ENCODE results near the gene GBE1. TPM values are rescaled to one million over a fixed set of nuclear protein-coding genes. Genes with fewer than 3 reads are reported as not detected.

GBE1 gene
- total and polyA plus RNA-seq, 9 of the 15 experiments (the other 6 are each of a cell fraction or from before 2014, with no cell fraction given), result 7.9 to 25.6 (median 13.1) TPM

DNA sequence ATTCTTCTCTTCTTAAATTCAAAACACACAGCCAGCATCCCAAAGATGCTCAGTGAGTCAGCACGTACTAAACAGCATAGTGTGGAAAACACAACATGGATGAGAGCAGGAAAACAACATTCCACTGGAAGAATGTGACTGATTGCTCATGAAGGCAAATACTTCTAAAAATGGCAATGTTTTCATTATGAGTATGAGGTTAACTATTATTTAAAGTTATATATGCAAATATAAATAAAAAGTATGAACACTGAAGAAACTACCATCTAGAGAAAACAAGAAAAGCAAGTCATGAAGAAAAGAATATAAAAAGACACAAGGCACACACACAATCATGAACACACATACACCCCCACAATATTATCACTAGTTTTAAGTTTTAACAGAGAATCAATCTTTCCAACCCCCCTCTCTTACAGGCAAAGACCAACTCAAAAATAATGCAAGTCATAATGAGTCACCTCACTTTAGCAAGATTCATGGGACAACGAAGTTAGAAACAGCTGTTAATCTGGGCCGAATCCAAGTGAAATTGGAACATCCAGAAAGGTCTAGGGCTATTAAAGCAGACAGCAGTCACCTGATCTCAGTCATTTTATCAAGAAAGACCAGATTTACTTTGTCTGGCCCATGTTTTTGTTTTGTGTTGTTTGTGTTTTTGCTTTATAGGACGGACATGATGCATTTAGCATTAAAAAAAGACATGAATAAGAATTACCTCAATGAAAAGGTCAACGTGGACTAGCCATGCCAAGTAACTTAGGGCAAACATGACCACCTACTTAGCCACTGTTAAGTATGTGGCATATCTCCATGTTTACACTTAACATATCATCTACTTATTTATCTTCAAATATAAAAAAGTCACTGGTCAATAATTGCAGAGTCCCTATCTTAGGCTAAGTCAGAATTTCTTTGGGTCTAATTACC, 18.1 kb downstream of the GBE1 start (continued):
- TF ChIP-seq RFX5 (IDR thresholded peaks at IDR 0.05; ENCODE audit: low read depth, low read length) (no peak), SIN3B (IDR thresholded peaks at IDR 0.05; ENCODE audit: low read depth) (no peak), NR4A1 (CRISPR knock-in tag; IDR thresholded peaks at IDR 0.05) (no peak), NR4A1 (tag; IDR thresholded peaks at IDR 0.05) (no peak), SREBF2 (CRISPR knock-in tag; IDR thresholded peaks at IDR 0.05) (no peak), MBD2 (IDR thresholded peaks at IDR 0.05; ENCODE audit: borderline replicate concordance, low read depth) (no peak), TAF15 (IDR thresholded peaks at IDR 0.05; ENCODE audit: low read depth, low read length) (no peak), WHSC1 (IDR thresholded peaks at IDR 0.05; ENCODE audit: low read length) (no peak), POLR3A (IDR thresholded peaks at IDR 0.05; ENCODE audit: borderline replicate concordance, extremely low read depth, insufficient read depth, insufficient read length) (no peak), ZNF146 (CRISPR knock-in tag; IDR thresholded peaks at IDR 0.05; ENCODE audit: unreplicated experiment) (no peak), TCF3 (CRISPR knock-in tag; IDR thresholded peaks at IDR 0.05) (peak; percentile 61)
- TF ChIP-seq, protein P1, sequence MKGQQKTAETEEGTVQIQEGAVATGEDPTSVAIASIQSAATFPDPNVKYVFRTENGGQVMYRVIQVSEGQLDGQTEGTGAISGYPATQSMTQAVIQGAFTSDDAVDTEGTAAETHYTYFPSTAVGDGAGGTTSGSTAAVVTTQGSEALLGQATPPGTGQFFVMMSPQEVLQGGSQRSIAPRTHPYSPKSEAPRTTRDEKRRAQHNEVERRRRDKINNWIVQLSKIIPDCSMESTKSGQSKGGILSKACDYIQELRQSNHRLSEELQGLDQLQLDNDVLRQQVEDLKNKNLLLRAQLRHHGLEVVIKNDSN (CRISPR knock-in tag; IDR thresholded peaks at IDR 0.05), result no peak
- TF ChIP-seq, protein P2, sequence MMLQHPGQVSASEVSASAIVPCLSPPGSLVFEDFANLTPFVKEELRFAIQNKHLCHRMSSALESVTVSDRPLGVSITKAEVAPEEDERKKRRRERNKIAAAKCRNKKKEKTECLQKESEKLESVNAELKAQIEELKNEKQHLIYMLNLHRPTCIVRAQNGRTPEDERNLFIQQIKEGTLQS (IDR thresholded peaks at IDR 0.05), result peak; percentile 93
- TF ChIP-seq, protein P2 (CRISPR knock-in tag; conservative IDR thresholded peaks at IDR 0.05), result 0 out of 2 replicates have a peak, but pooled peaks have one; percentile 65
- TF ChIP-seq, protein P3, sequence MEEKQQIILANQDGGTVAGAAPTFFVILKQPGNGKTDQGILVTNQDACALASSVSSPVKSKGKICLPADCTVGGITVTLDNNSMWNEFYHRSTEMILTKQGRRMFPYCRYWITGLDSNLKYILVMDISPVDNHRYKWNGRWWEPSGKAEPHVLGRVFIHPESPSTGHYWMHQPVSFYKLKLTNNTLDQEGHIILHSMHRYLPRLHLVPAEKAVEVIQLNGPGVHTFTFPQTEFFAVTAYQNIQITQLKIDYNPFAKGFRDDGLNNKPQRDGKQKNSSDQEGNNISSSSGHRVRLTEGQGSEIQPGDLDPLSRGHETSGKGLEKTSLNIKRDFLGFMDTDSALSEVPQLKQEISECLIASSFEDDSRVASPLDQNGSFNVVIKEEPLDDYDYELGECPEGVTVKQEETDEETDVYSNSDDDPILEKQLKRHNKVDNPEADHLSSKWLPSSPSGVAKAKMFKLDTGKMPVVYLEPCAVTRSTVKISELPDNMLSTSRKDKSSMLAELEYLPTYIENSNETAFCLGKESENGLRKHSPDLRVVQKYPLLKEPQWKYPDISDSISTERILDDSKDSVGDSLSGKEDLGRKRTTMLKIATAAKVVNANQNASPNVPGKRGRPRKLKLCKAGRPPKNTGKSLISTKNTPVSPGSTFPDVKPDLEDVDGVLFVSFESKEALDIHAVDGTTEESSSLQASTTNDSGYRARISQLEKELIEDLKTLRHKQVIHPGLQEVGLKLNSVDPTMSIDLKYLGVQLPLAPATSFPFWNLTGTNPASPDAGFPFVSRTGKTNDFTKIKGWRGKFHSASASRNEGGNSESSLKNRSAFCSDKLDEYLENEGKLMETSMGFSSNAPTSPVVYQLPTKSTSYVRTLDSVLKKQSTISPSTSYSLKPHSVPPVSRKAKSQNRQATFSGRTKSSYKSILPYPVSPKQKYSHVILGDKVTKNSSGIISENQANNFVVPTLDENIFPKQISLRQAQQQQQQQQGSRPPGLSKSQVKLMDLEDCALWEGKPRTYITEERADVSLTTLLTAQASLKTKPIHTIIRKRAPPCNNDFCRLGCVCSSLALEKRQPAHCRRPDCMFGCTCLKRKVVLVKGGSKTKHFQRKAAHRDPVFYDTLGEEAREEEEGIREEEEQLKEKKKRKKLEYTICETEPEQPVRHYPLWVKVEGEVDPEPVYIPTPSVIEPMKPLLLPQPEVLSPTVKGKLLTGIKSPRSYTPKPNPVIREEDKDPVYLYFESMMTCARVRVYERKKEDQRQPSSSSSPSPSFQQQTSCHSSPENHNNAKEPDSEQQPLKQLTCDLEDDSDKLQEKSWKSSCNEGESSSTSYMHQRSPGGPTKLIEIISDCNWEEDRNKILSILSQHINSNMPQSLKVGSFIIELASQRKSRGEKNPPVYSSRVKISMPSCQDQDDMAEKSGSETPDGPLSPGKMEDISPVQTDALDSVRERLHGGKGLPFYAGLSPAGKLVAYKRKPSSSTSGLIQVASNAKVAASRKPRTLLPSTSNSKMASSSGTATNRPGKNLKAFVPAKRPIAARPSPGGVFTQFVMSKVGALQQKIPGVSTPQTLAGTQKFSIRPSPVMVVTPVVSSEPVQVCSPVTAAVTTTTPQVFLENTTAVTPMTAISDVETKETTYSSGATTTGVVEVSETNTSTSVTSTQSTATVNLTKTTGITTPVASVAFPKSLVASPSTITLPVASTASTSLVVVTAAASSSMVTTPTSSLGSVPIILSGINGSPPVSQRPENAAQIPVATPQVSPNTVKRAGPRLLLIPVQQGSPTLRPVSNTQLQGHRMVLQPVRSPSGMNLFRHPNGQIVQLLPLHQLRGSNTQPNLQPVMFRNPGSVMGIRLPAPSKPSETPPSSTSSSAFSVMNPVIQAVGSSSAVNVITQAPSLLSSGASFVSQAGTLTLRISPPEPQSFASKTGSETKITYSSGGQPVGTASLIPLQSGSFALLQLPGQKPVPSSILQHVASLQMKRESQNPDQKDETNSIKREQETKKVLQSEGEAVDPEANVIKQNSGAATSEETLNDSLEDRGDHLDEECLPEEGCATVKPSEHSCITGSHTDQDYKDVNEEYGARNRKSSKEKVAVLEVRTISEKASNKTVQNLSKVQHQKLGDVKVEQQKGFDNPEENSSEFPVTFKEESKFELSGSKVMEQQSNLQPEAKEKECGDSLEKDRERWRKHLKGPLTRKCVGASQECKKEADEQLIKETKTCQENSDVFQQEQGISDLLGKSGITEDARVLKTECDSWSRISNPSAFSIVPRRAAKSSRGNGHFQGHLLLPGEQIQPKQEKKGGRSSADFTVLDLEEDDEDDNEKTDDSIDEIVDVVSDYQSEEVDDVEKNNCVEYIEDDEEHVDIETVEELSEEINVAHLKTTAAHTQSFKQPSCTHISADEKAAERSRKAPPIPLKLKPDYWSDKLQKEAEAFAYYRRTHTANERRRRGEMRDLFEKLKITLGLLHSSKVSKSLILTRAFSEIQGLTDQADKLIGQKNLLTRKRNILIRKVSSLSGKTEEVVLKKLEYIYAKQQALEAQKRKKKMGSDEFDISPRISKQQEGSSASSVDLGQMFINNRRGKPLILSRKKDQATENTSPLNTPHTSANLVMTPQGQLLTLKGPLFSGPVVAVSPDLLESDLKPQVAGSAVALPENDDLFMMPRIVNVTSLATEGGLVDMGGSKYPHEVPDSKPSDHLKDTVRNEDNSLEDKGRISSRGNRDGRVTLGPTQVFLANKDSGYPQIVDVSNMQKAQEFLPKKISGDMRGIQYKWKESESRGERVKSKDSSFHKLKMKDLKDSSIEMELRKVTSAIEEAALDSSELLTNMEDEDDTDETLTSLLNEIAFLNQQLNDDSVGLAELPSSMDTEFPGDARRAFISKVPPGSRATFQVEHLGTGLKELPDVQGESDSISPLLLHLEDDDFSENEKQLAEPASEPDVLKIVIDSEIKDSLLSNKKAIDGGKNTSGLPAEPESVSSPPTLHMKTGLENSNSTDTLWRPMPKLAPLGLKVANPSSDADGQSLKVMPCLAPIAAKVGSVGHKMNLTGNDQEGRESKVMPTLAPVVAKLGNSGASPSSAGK (IDR thresholded peaks at IDR 0.05), result no peak
